H1 (cell line): Measurements from ENCODE around the gene SCP2. TPM values are rescaled to one million over a fixed set of nuclear protein-coding genes. Genes with fewer than 3 reads are reported as not detected.

Source experiments
- BRCA1 ChIP-seq: IDR thresholded peaks from 2 replicates; pipeline ENCODE4 v1.6.1; 2012; ENCODE audit warnings: low read depth, low read length, improper control_type of control experiment
- CHD2 ChIP-seq: IDR thresholded peaks from 2 replicates; pipeline ENCODE4 v1.6.1; 2012; ENCODE audit warnings: low read length, improper control_type of control experiment
- EZH2 ChIP-seq: fragments of 200-600 bp; sonication (generic); IDR thresholded peaks from 2 replicates; pipeline ENCODE4 v1.7.1; 2012; ENCODE audit warnings: low read depth, mild to moderate bottlenecking, moderate library complexity, low read length, inconsistent platforms; ENCODE audit not compliant: severe bottlenecking
- GTF2F1 ChIP-seq: IDR thresholded peaks from 2 replicates; pipeline ENCODE4 v1.6.1; 2012; ENCODE audit warnings: low read depth, low read length, improper control_type of control experiment, borderline replicate concordance
- HDAC2 ChIP-seq, 2 experiments: fragments of 300-600 bp in 1 of 2; sonication (generic) in 1 of 2; IDR thresholded peaks; 2 replicates each; pipeline ENCODE4 v1.6.1; 2011 to 2012; ENCODE audit warnings: low read depth in 2 of 2, low read length in 2 of 2, mild to moderate bottlenecking in 2 of 2, moderate library complexity in 2 of 2, borderline replicate concordance in 1 of 2, inconsistent platforms in 1 of 2
- KDM1A ChIP-seq: fragments of 200-600, 300-600 bp; sonication (generic); IDR thresholded peaks from 2 replicates; pipeline ENCODE4 v1.7.1; 2016; ENCODE audit warnings: mild to moderate bottlenecking, low read length, borderline replicate concordance
- KDM5A ChIP-seq: fragments of 200-600 bp; IDR thresholded peaks from 2 replicates; pipeline ENCODE4 v1.7.1; 2012; ENCODE audit warnings: mild to moderate bottlenecking, low read length, inconsistent platforms, mixed read lengths
- SAP30 ChIP-seq: fragments of 300-600 bp; sonication (generic); IDR thresholded peaks from 2 replicates; pipeline ENCODE4 v1.7.1; 2012; ENCODE audit warnings: low read length, moderate library complexity, mild to moderate bottlenecking, inconsistent platforms; ENCODE audit not compliant: insufficient read depth, insufficient replicate concordance
- SIX5 ChIP-seq: IDR thresholded peaks from 2 replicates; pipeline ENCODE4 v1.6.1; 2011; ENCODE audit warnings: mild to moderate bottlenecking, low read depth, low read length
- YY1 ChIP-seq: IDR thresholded peaks from 2 replicates; pipeline ENCODE4 v1.6.1; 2011; ENCODE audit warnings: low read depth, mild to moderate bottlenecking, low read length
- polyA plus RNA-seq, 7 experiments: library from polyadenylated mRNA; depleted of rRNA in 3 of 7; stranded (reverse) in 5 of 7; unstranded in 2 of 7; fragments of >200 nt in 5 of 7; fragments of 200-250 nt in 2 of 7; gene quantifications; 1 replicate in 5 of 7; 2 replicates in 1 of 7; 4 replicates in 1 of 7; pipeline versions ENCODE4 v1.2.1 to v1.2.3, GENCODE V29; 2011 to 2013; ENCODE audit warnings: missing spikeins in 2 of 7, mixed read lengths in 2 of 7
- total RNA-seq: library from RNA; stranded (reverse); fragmentation: NEBNext Ultra II Directional; extraction: Animal tissue kit (Norgen Biotek cat#: 25700); gene quantifications from 2 replicates; pipeline ENCODE4 v1.2.1, GENCODE V29; 2021

The SCP2 gene
- total and polyA plus RNA-seq, 2 of the 8 experiments (the other 6 are each of a cell fraction or from before 2014, with no cell fraction given), result 20.9 to 54.3 TPM

DNA sequence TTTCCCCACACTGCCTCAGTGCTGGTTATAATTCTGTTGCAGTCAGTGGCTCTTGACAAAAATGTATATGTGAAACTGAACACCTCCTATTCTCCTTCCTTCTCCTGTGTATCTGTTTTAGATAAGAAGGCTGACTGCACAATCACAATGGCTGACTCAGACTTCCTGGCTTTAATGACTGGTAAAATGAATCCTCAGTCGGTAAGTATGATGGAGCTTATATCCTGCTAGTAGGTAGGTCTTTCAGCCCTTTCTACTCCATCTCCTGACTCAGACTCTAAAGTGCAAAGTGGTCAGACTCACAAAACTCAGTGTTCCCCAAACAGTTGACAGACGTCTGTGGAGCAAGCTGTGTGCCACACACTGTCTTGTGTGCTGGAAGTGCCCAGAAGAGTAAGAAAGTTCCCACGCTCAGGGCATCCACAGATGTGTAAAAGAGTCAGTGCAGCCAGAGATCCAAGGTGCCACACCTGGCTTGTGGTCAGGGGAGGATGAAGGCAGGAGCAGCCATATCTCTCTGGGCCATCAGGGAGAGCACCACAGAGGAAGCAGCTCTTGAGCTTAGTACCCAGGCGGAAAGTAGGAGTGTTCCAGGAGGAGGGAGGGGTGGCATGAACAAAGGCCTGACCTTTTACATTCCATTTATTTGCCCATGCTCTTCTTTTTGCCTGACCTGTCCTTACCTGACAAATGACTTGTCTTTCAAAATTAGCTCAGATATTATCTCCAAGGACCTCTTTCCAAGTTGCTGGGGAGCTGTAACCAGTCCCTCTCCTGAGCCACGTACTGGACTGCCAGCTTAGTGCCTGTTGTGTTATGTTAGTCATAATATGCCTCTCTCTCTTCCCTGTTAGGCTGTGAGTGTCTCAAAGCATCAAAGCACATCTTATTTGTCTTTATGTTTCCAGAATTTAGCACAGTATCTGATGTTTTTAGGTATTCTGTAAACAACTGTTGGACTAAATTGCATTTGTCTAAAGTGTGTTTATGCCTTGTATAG lies 121.0 kb downstream of the SCP2 start (continued):
- no peak for TF ChIP-seq KDM1A
- TF ChIP-seq HDAC2 (IDR thresholded peaks at IDR 0.05; ENCODE audit: borderline replicate concordance in 1 of 2, low read depth in 2 of 2, low read length in 2 of 2), result no peak
- TF ChIP-seq SAP30, result no peak
- no peak for TF ChIP-seq YY1
- no peak for TF ChIP-seq BRCA1
- TF ChIP-seq GTF2F1, result no peak
- no peak for TF ChIP-seq SIX5
- TF ChIP-seq CHD2, result no peak
- TF ChIP-seq EZH2, result no peak
- no peak for TF ChIP-seq KDM5A
